NCI-H146 treated with DMSO at 0.1 percent for 48 hours (cell line): ENCODE results near the gene PERM1.

Source experiments
- DNase-seq: peaks from one replicate; lab custom pipeline; 2025; ENCODE audit not compliant: unreplicated experiment; lab: John Stamatoyannopoulos, UW

Gene PERM1

GRCh38 chr1:966135-966703 lies 15.7 kb downstream of the PERM1 start, which contains the start of gene PLEKHN1:
PLEKHN1 (plus strand) TSS chr1:966482; CDS start chr1:966532, 50 bp downstream.
- DNase-seq, result no peak

- no peak for DNase-seq
Observed at GRCh38 chr1:965526-966134, 16.3 kb downstream of the PERM1 start.

- no peak for DNase-seq
Observed at GRCh38 chr1:964691-965525, 17.0 kb downstream of the PERM1 start.

GRCh38 chr1:963746-964525 lies 18.0 kb downstream of the PERM1 start:
- no peak for DNase-seq

- no peak for DNase-seq
Observed at GRCh38 chr1:963301-963651, 18.6 kb downstream of the PERM1 start.

GRCh38 chr1:962381-963300 lies 19.3 kb downstream of the PERM1 start:
- no peak for DNase-seq

GRCh38 chr1:961132-961669 lies 20.7 kb downstream of the PERM1 start:
- no peak for DNase-seq

GRCh38 chr1:960363-961131 lies 21.3 kb downstream of the PERM1 start, which contains the start of gene KLHL17:
KLHL17 (plus strand) TSS chr1:960584; CDS start chr1:960694, 110 bp downstream.
- no peak for DNase-seq

GRCh38 chr1:959731-960362 lies 22.0 kb downstream of the PERM1 start:
- DNase-seq, result no peak

GRCh38 chr1:958823-959730 lies 22.8 kb downstream of the PERM1 start, which contains the start of gene NOC2L:
NOC2L (minus strand) TSS chr1:959256; CDS start chr1:959240, 16 bp downstream.
- peak; percentile 42 for DNase-seq

- DNase-seq, result no peak
Observed at GRCh38 chr1:956636-957035, 25.3 kb downstream of the PERM1 start.

GRCh38 chr1:955474-955873 lies 26.4 kb downstream of the PERM1 start:
- DNase-seq, result no peak

- no peak for DNase-seq
Observed at GRCh38 chr1:954927-955326, 27.0 kb downstream of the PERM1 start.

GRCh38 chr1:953524-954320 lies 28.2 kb downstream of the PERM1 start:
- no peak for DNase-seq

- DNase-seq, result no peak
Observed at GRCh38 chr1:952603-953002, 29.3 kb downstream of the PERM1 start.

- no peak for DNase-seq
Observed at GRCh38 chr1:952201-952600, 29.7 kb downstream of the PERM1 start.

- no peak for DNase-seq
Observed at GRCh38 chr1:951364-951763, 30.5 kb downstream of the PERM1 start.
